WTC11 (cell line): ENCODE data around the gene OXNAD1. TPM values are rescaled to one million over a fixed set of nuclear protein-coding genes. Genes with fewer than 3 reads are reported as not detected.
A peak's percentile ranks its signal among the peaks of the same experiment; 100 is the strongest.

Source experiments
- ATAC-seq: fragments of 200-7000 bp; cut with Tn5 transposase; 2 replicates; pipeline ENCODE4 v1.10.0; 2021; ENCODE audit warnings: mild to moderate bottlenecking, moderate library complexity
- CTCF ChIA-PET: fragments of 300-600 bp; sonication (Branson Sonifier 250); formaldehyde crosslinking; loops from one replicate; lab custom pipeline; 2021; ENCODE audit warnings: antibody characterized with exemption; lab: Charles Lee
- POLR2A ChIA-PET: fragments of 350-600 bp; sonication (Branson Sonifier 250); formaldehyde crosslinking; loops from one replicate; lab custom pipeline; 2021; ENCODE audit warnings: antibody characterized with exemption; lab: Charles Lee
- DNase-seq: peaks from one replicate; pipeline ENCODE4 v3.0.0; 2021; ENCODE audit warnings: low spot score
- H3K27ac Mint-ChIP-seq: 2 replicates; pipeline ENCODE4 v1.8.0; 2021; ENCODE audit warnings: mixed read lengths
- H3K27me3 Mint-ChIP-seq: 2 replicates; pipeline ENCODE4 v1.8.0; 2021; ENCODE audit warnings: low read depth, mild to moderate bottlenecking, moderate library complexity, mixed read lengths
- H3K36me3 Mint-ChIP-seq: 2 replicates; pipeline ENCODE4 v1.8.0; 2021; ENCODE audit warnings: mixed read lengths
- H3K4me1 Mint-ChIP-seq: 2 replicates; pipeline ENCODE4 v1.8.0; 2022; ENCODE audit warnings: mixed read lengths
- H3K4me3 Mint-ChIP-seq: 2 replicates; pipeline ENCODE4 v1.8.0; 2021; ENCODE audit warnings: mild to moderate bottlenecking, moderate library complexity, mixed read lengths
- H3K9me3 Mint-ChIP-seq: 2 replicates; pipeline ENCODE4 v1.8.0; 2021; ENCODE audit warnings: mixed read lengths
- CREB1 ChIP-seq: sonication (generic); formaldehyde crosslinking; IDR thresholded peaks from 2 replicates; pipeline ENCODE4 v1.8.0; 2023; ENCODE audit warnings: mild to moderate bottlenecking, missing genetic modification reagents
- ELF4 ChIP-seq: sonication (generic); formaldehyde crosslinking; IDR thresholded peaks from 2 replicates; pipeline ENCODE4 v1.8.1; 2022; ENCODE audit warnings: low read depth, mild to moderate bottlenecking, moderate library complexity, missing genetic modification reagents
- FOXJ3 ChIP-seq: sonication (generic); formaldehyde crosslinking; IDR thresholded peaks from 2 replicates; pipeline ENCODE4 v1.9.0; 2021; ENCODE audit warnings: missing genetic modification reagents, mild to moderate bottlenecking, borderline replicate concordance
- FOXK1 ChIP-seq: sonication (generic); formaldehyde crosslinking; IDR thresholded peaks from 2 replicates; pipeline ENCODE4 v1.8.0; 2022; ENCODE audit warnings: mild to moderate bottlenecking, moderate library complexity, missing genetic modification reagents
- GTF2I ChIP-seq: fragments of 250-450 bp; sonication (Bioruptor Pico); conservative IDR thresholded peaks from 2 replicates; pipeline ENCODE4 v1.4.0; 2021; ENCODE audit warnings: mild to moderate bottlenecking
- HMGA2 ChIP-seq: fragments of 250-450 bp; sonication (Bioruptor Pico); IDR thresholded peaks from 2 replicates; pipeline ENCODE4 v1.4.0; 2021; ENCODE audit warnings: mild to moderate bottlenecking, moderate library complexity
- JUN ChIP-seq: sonication (generic); formaldehyde crosslinking; IDR thresholded peaks from 2 replicates; pipeline ENCODE4 v1.8.0; 2023; ENCODE audit warnings: mild to moderate bottlenecking, missing genetic modification reagents
- NFATC4 ChIP-seq: fragments of 250-450 bp; sonication (Bioruptor Pico); IDR thresholded peaks from 2 replicates; pipeline ENCODE4 v1.9.0; 2021; ENCODE audit warnings: mild to moderate bottlenecking
- NFE2L1 ChIP-seq: sonication (generic); formaldehyde crosslinking; IDR thresholded peaks from 2 replicates; pipeline ENCODE4 v1.8.1; 2023; ENCODE audit warnings: missing genetic modification reagents
- PRRX2 ChIP-seq: fragments of 250-450 bp; sonication (Bioruptor Pico); IDR thresholded peaks from 2 replicates; pipeline ENCODE4 v1.8.0; 2021; ENCODE audit warnings: mild to moderate bottlenecking
- SOX15 ChIP-seq: fragments of 250-450 bp; sonication (Bioruptor Pico); IDR thresholded peaks from 2 replicates; pipeline ENCODE4 v1.9.0; 2021; ENCODE audit warnings: mild to moderate bottlenecking
- TEAD1 ChIP-seq: sonication (generic); formaldehyde crosslinking; IDR thresholded peaks from 2 replicates; pipeline ENCODE4 v1.8.0; 2022; ENCODE audit warnings: mild to moderate bottlenecking, missing genetic modification reagents
- TP53 ChIP-seq: sonication (generic); formaldehyde crosslinking; IDR thresholded peaks from 2 replicates; pipeline ENCODE4 v1.8.1; 2023; ENCODE audit warnings: mild to moderate bottlenecking, missing genetic modification reagents
- ZNF263 ChIP-seq: sonication (generic); formaldehyde crosslinking; IDR thresholded peaks from 2 replicates; pipeline ENCODE4 v1.8.1; 2022; ENCODE audit warnings: low read depth, mild to moderate bottlenecking, moderate library complexity, missing genetic modification reagents
- ZNF423 ChIP-seq: fragments of 250-450 bp; sonication (Bioruptor Pico); IDR thresholded peaks from 2 replicates; pipeline ENCODE4 v2.1.2; 2022; ENCODE audit warnings: mild to moderate bottlenecking, moderate library complexity
- total RNA-seq: library from RNA; stranded (reverse); gene quantifications from 3 replicates; pipeline ENCODE4 v1.2.3, GENCODE V29; 2021
- TF ChIP-seq, protein P1 (sequence below): sonication (generic); formaldehyde crosslinking; IDR thresholded peaks from 2 replicates; pipeline ENCODE4 v1.8.0; 2023; ENCODE audit warnings: missing genetic modification reagents
- TF ChIP-seq, protein P2 (sequence below): sonication (generic); formaldehyde crosslinking; IDR thresholded peaks from 2 replicates; pipeline ENCODE4 v1.8.1; 2023; ENCODE audit warnings: mild to moderate bottlenecking, missing genetic modification reagents, moderate library complexity
- TF ChIP-seq, protein P3 (sequence below): sonication (generic); formaldehyde crosslinking; IDR thresholded peaks from 2 replicates; pipeline ENCODE4 v1.8.0; 2022; ENCODE audit warnings: mild to moderate bottlenecking, missing genetic modification reagents
- TF ChIP-seq, protein P4 (sequence below): sonication (generic); formaldehyde crosslinking; IDR thresholded peaks from 2 replicates; pipeline ENCODE4 v1.8.0; 2022; ENCODE audit warnings: mild to moderate bottlenecking, missing genetic modification reagents
- TF ChIP-seq, protein P5 (sequence below): fragments of 250-450 bp; sonication (Bioruptor Pico); IDR thresholded peaks from 2 replicates; pipeline ENCODE4 v1.9.0; 2021; ENCODE audit warnings: mild to moderate bottlenecking, borderline replicate concordance
- TF ChIP-seq, protein P6 (sequence below): sonication (generic); formaldehyde crosslinking; IDR thresholded peaks from 2 replicates; pipeline ENCODE4 v1.8.1; 2022; ENCODE audit warnings: missing genetic modification reagents, borderline replicate concordance

The OXNAD1 gene
- total RNA-seq, 1 experiment from 2014 or later, result 21.7 TPM

DNA sequence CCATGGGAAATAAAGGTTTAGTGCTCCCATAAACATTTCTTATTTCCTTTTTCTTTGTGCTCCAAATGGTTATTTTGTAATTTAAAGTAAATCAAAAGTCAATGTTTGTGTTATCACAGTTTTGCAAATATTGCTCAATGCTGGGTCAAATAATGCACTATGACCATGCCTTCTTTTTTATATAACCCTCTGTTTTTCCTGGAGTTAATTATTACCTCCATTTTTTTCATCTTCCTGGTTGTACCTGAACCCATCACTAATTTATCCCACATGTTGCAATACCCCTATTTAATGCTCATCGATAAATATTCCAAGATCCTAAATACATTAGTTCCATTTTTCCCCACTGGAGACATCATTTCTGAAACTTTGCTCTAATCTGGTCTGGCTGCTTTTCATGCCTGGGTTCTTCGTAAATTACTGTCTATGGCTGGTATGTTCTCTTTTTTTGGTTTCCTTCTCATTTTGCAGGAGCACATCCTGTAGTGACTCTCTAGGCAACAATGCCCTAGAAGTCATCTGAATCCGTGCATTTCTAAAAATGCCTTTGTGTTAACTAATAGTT lies 66.4 kb downstream of the OXNAD1 start:
- no peaks in the 10 kb centered on the region for H3K27me3 Mint-ChIP-seq
- peaks cover 51% of the 10 kb centered on the region for H3K36me3 Mint-ChIP-seq
- no peak overlapping the region for H3K4me3 Mint-ChIP-seq
- ATAC-seq, result no peak
- no peak overlapping the region for H3K27ac Mint-ChIP-seq
- ChIA-PET CTCF (no interaction called here), POLR2A (no interaction called here)
- peaks cover 38% of the 10 kb centered on the region for H3K9me3 Mint-ChIP-seq
- DNase-seq, result no peak
- TF ChIP-seq ZNF263 (CRISPR knock-in tag) (no peak), SOX15 (CRISPR knock-in tag) (no peak), TEAD1 (CRISPR knock-in tag) (no peak), GTF2I (CRISPR knock-in tag) (peak; percentile 72; the same call in 1 of the 2 replicates)
- H3K4me1 Mint-ChIP-seq, result peaks cover 18% of the 10 kb centered on the region

DNA sequence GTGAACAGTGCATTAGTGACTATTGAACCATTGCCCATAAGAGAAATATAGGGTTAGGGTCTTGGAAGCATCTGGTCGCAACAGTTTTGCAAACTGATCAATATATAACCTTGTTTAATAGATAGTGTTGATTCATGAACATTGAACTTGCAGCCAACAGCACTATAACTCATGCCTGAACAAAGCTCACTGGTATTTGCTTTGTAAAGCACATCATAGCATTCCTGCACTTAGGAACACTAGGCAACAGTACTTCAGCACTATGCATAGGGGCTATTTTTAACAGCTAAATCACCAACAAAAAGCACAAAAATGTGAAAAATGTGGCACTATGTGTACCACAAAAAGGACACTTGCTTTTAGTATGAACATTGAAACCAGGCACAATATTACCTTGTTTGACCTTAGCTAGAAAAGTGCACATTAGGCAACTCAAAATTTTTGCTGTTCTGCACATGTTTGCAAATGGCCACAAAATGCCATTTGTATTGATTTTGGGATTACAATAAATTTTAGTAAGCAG lies 68.0 kb downstream of the OXNAD1 start:
- no peak for DNase-seq
- peaks cover 18% of the 10 kb centered on the region for H3K4me1 Mint-ChIP-seq
- peaks cover 51% of the 10 kb centered on the region for H3K36me3 Mint-ChIP-seq
- no peak for ATAC-seq
- TF ChIP-seq FOXJ3 (CRISPR knock-in tag) (no peak), ZNF263 (CRISPR knock-in tag) (no peak), TP53 (CRISPR knock-in tag) (no peak)
- TF ChIP-seq, protein P1, sequence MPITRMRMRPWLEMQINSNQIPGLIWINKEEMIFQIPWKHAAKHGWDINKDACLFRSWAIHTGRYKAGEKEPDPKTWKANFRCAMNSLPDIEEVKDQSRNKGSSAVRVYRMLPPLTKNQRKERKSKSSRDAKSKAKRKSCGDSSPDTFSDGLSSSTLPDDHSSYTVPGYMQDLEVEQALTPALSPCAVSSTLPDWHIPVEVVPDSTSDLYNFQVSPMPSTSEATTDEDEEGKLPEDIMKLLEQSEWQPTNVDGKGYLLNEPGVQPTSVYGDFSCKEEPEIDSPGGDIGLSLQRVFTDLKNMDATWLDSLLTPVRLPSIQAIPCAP (CRISPR knock-in tag), result no peak
- TF ChIP-seq, protein P2, sequence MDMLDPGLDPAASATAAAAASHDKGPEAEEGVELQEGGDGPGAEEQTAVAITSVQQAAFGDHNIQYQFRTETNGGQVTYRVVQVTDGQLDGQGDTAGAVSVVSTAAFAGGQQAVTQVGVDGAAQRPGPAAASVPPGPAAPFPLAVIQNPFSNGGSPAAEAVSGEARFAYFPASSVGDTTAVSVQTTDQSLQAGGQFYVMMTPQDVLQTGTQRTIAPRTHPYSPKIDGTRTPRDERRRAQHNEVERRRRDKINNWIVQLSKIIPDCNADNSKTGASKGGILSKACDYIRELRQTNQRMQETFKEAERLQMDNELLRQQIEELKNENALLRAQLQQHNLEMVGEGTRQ (CRISPR knock-in tag), result no peak
- TF ChIP-seq, protein P3, sequence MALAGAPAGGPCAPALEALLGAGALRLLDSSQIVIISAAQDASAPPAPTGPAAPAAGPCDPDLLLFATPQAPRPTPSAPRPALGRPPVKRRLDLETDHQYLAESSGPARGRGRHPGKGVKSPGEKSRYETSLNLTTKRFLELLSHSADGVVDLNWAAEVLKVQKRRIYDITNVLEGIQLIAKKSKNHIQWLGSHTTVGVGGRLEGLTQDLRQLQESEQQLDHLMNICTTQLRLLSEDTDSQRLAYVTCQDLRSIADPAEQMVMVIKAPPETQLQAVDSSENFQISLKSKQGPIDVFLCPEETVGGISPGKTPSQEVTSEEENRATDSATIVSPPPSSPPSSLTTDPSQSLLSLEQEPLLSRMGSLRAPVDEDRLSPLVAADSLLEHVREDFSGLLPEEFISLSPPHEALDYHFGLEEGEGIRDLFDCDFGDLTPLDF (CRISPR knock-in tag), result no peak
- CTCF ChIA-PET, result interaction anchor here (0.9 kb wide), 1 partner anchor 22 kb away, joined by 3 read pairs; no protein-coding TSS in a partner anchor
- no peak overlapping the region for H3K4me3 Mint-ChIP-seq
- H3K27ac Mint-ChIP-seq, result no peak overlapping the region
- POLR2A ChIA-PET, result no interaction called here
- H3K9me3 Mint-ChIP-seq, result peaks cover 38% of the 10 kb centered on the region
- no peaks in the 10 kb centered on the region for H3K27me3 Mint-ChIP-seq

DNA sequence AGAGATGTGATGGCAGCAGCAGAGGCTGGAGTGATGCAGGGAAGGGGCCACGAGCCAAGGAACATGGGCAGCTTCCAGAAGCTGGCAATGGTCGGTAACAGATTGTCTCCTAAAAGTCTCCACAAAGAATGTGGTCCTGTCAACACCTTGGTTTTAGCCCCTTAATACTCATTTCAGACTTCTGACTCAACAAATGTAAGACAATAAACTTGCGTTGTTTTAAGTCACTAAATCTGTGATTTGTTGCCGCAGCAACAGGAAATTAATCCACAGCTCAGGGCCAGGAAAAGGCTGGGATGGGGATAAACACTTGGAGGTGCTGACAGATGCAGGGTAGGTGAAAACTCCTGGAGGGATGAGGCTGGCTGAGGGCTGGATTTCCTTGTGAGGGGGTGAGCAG lies 69.9 kb downstream of the OXNAD1 start:
- Mint-ChIP-seq H3K36me3 (peaks cover 51% of the 10 kb centered on the region), H3K27ac (no peak overlapping the region), H3K4me3 (no peak overlapping the region)
- TF ChIP-seq HMGA2 (CRISPR knock-in tag) (no peak), CREB1 (CRISPR knock-in tag) (no peak), FOXJ3 (CRISPR knock-in tag) (no peak), NFE2L1 (CRISPR knock-in tag) (no peak), NFATC4 (CRISPR knock-in tag) (no peak), JUN (CRISPR knock-in tag) (no peak), ELF4 (CRISPR knock-in tag) (no peak), ZNF423 (no peak), FOXK1 (CRISPR knock-in tag) (no peak), PRRX2 (CRISPR knock-in tag) (no peak)
- TF ChIP-seq, protein P4, sequence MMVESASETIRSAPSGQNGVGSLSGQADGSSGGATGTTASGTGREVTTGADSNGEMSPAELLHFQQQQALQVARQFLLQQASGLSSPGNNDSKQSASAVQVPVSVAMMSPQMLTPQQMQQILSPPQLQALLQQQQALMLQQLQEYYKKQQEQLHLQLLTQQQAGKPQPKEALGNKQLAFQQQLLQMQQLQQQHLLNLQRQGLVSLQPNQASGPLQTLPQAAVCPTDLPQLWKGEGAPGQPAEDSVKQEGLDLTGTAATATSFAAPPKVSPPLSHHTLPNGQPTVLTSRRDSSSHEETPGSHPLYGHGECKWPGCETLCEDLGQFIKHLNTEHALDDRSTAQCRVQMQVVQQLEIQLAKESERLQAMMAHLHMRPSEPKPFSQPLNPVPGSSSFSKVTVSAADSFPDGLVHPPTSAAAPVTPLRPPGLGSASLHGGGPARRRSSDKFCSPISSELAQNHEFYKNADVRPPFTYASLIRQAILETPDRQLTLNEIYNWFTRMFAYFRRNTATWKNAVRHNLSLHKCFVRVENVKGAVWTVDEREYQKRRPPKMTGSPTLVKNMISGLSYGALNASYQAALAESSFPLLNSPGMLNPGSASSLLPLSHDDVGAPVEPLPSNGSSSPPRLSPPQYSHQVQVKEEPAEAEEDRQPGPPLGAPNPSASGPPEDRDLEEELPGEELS (CRISPR knock-in tag), result no peak
- TF ChIP-seq, protein P5, sequence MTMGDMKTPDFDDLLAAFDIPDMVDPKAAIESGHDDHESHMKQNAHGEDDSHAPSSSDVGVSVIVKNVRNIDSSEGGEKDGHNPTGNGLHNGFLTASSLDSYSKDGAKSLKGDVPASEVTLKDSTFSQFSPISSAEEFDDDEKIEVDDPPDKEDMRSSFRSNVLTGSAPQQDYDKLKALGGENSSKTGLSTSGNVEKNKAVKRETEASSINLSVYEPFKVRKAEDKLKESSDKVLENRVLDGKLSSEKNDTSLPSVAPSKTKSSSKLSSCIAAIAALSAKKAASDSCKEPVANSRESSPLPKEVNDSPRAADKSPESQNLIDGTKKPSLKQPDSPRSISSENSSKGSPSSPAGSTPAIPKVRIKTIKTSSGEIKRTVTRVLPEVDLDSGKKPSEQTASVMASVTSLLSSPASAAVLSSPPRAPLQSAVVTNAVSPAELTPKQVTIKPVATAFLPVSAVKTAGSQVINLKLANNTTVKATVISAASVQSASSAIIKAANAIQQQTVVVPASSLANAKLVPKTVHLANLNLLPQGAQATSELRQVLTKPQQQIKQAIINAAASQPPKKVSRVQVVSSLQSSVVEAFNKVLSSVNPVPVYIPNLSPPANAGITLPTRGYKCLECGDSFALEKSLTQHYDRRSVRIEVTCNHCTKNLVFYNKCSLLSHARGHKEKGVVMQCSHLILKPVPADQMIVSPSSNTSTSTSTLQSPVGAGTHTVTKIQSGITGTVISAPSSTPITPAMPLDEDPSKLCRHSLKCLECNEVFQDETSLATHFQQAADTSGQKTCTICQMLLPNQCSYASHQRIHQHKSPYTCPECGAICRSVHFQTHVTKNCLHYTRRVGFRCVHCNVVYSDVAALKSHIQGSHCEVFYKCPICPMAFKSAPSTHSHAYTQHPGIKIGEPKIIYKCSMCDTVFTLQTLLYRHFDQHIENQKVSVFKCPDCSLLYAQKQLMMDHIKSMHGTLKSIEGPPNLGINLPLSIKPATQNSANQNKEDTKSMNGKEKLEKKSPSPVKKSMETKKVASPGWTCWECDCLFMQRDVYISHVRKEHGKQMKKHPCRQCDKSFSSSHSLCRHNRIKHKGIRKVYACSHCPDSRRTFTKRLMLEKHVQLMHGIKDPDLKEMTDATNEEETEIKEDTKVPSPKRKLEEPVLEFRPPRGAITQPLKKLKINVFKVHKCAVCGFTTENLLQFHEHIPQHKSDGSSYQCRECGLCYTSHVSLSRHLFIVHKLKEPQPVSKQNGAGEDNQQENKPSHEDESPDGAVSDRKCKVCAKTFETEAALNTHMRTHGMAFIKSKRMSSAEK (CRISPR knock-in tag), result no peak
- TF ChIP-seq, protein P6, sequence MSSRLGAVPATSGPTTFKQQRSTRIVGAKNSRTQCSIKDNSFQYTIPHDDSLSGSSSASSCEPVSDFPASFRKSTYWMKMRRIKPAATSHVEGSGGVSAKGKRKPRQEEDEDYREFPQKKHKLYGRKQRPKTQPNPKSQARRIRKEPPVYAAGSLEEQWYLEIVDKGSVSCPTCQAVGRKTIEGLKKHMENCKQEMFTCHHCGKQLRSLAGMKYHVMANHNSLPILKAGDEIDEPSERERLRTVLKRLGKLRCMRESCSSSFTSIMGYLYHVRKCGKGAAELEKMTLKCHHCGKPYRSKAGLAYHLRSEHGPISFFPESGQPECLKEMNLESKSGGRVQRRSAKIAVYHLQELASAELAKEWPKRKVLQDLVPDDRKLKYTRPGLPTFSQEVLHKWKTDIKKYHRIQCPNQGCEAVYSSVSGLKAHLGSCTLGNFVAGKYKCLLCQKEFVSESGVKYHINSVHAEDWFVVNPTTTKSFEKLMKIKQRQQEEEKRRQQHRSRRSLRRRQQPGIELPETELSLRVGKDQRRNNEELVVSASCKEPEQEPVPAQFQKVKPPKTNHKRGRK (CRISPR knock-in tag), result no peak

More for the DNA sequence above, 69.9 kb downstream of the OXNAD1 start:
- DNase-seq (no peak), ATAC-seq (no peak)
- CTCF ChIA-PET, result no interaction called here
- POLR2A ChIA-PET, result no interaction called here
- peaks cover 10% of the 10 kb centered on the region for H3K4me1 Mint-ChIP-seq
- H3K27me3 Mint-ChIP-seq, result no peaks in the 10 kb centered on the region; the same call in 1 of the 2 replicates
- peaks cover 38% of the 10 kb centered on the region for H3K9me3 Mint-ChIP-seq
